Neural cell (in vitro differentiated cells): Measurements from ENCODE around the gene BEND7.

Source experiments
- CTCF ChIP-seq: fragments of 450-650 bp; IDR thresholded peaks from 2 replicates; pipeline ENCODE4 v1.5.1; 2014; ENCODE audit warnings: antibody characterized with exemption, mild to moderate bottlenecking, moderate library complexity; ENCODE audit not compliant: poor library complexity, severe bottlenecking
- EP300 ChIP-seq: fragments of 450-650 bp; conservative IDR thresholded peaks from 2 replicates; pipeline ENCODE4 v1.6.1; 2014; ENCODE audit warnings: antibody characterized with exemption, mild to moderate bottlenecking, moderate library complexity; ENCODE audit not compliant: poor library complexity, severe bottlenecking
- EZH2 ChIP-seq: fragments of 200-600, 300-800 bp; shearing (Covaris generic), sonication (generic); IDR thresholded peaks from 2 replicates; pipeline ENCODE4 v1.6.1; 2014; ENCODE audit warnings: antibody characterized with exemption, low read length, borderline replicate concordance, mild to moderate bottlenecking; ENCODE audit not compliant: insufficient read depth, poor library complexity, severe bottlenecking
- POLR2AphosphoS5 ChIP-seq: IDR thresholded peaks from 2 replicates; pipeline ENCODE4 v1.6.1; 2012
- RAD21 ChIP-seq: fragments of 450-650 bp; conservative IDR thresholded peaks from 2 replicates; pipeline ENCODE4 v1.6.1; 2014; ENCODE audit warnings: antibody characterized with exemption, mild to moderate bottlenecking, moderate library complexity
- REST ChIP-seq: IDR thresholded peaks from 2 replicates; pipeline ENCODE4 v1.6.1; 2012; ENCODE audit warnings: borderline replicate concordance
- TAF1 ChIP-seq: IDR thresholded peaks from 2 replicates; pipeline ENCODE4 v1.6.1; 2012; ENCODE audit warnings: low read depth

GRCh38 chr10:13483951-13484350 is 44.9 kb downstream of the BEND7 start:
- no peak for TF ChIP-seq CTCF
- TF ChIP-seq EP300: no peak
- TF ChIP-seq POLR2AphosphoS5: no peak
- no peak for TF ChIP-seq EZH2
- no peak for TF ChIP-seq TAF1
- no peak for TF ChIP-seq REST
- no peak for TF ChIP-seq RAD21
